Stimulated activated CD8-positive, alpha-beta memory T cell treated with anti-CD3 and anti-CD28 coated beads, Interleukin-4, amount 100 ng/mL, for 24 hours (primary cell): ENCODE data around the gene SUDS3.

Experiments used
- DNase-seq: peaks from one replicate; pipeline ENCODE4 v3.0.0-alpha.2; 2020; ENCODE audit warnings: low read depth

SUDS3 gene

GRCh38 chr12:118356809-118357256 is 19.5 kb upstream of the SUDS3 start:
- DNase-seq: no peak

GRCh38 chr12:118357257-118358007 is 18.9 kb upstream of the SUDS3 start:
- DNase-seq: peak; percentile 24

GRCh38 chr12:118358008-118358359 is 18.4 kb upstream of the SUDS3 start:
- DNase-seq: no peak

- no peak for DNase-seq
Measured at GRCh38 chr12:118358612-118359540, 17.5 kb upstream of the SUDS3 start.

GRCh38 chr12:118359541-118359915 is 16.8 kb upstream of the SUDS3 start:
- no peak for DNase-seq

- DNase-seq: no peak
Measured at GRCh38 chr12:118361092-118361404, 15.3 kb upstream of the SUDS3 start.

GRCh38 chr12:118361889-118362288 is 14.5 kb upstream of the SUDS3 start:
- no peak for DNase-seq

- no peak for DNase-seq
Measured at GRCh38 chr12:118368821-118369220, 7.5 kb upstream of the SUDS3 start.

- DNase-seq: no peak
Measured at GRCh38 chr12:118370601-118371000, 5.8 kb upstream of the SUDS3 start.

GRCh38 chr12:118371321-118372282 is 4.8 kb upstream of the SUDS3 start:
- no peak for DNase-seq

GRCh38 chr12:118372541-118373495 is 3.5 kb upstream of the SUDS3 start, which contains the start of gene TAOK3:
Gene TAOK3, minus strand, starts transcription at chr12:118372907. Its CDS starts 117,340 bp downstream, at chr12:118255567.
- DNase-seq: peak; percentile 93

- no peak for DNase-seq
Measured at GRCh38 chr12:118373616-118374015, 2.7 kb upstream of the SUDS3 start.

GRCh38 chr12:118374126-118374725 is 2.1 kb upstream of the SUDS3 start:
- no peak for DNase-seq

GRCh38 chr12:118374909-118375308 is 1.4 kb upstream of the SUDS3 start:
- DNase-seq: no peak

GRCh38 chr12:118375348-118375747 is 1.0 kb upstream of the SUDS3 start:
- DNase-seq: no peak

- DNase-seq: no peak
Measured at GRCh38 chr12:118377021-118377883, 897 bp downstream of the SUDS3 start.

GRCh38 chr12:118377884-118378470 is 1.6 kb downstream of the SUDS3 start:
- peak; percentile 59 for DNase-seq

- DNase-seq: no peak
Measured at GRCh38 chr12:118391424-118391823, 15.1 kb downstream of the SUDS3 start.

- DNase-seq: no peak
Measured at GRCh38 chr12:118391836-118392235, 15.5 kb downstream of the SUDS3 start.
